K562 (cell line): ENCODE results near the gene RAVER2. TPM values are rescaled to one million over a fixed set of nuclear protein-coding genes. Genes with fewer than 3 reads are reported as not detected.

Source experiments
- ATAC-seq: fragments of 200-7000 bp; cut with Tn5 transposase; 3 replicates; pipeline ENCODE4 v1.9.1; 2020; ENCODE audit warnings: moderate library complexity
- BruUV-seq: library from RNA; stranded (reverse); fragments of 400-500 nt; replicated peaks from 2 replicates; lab custom pipeline; 2021; lab: Mats Ljungman, UMichigan
- CTCF ChIA-PET: fragments of 300-600 bp; formaldehyde crosslinking; extraction: SDS; loops from one replicate; lab custom pipeline; 2021; ENCODE audit warnings: low intra/inter-chr PET ratio; lab: Yijun Ruan, JAX
- POLR2A ChIA-PET: fragments of 300-600, 350-650 bp; sonication (Branson Sonifier 250); formaldehyde crosslinking; extraction: SDS; loops from one replicate; lab custom pipeline; 2021; ENCODE audit warnings: antibody characterized with exemption, inconsistent platforms; lab: Yijun Ruan, JAX
- DNase-seq, 4 experiments: peaks; one replicate each; pipeline versions ENCODE4 v3.0.0 to v3.0.0-alpha.2; 2011 to 2018; ENCODE audit warnings: low spot score in 3 of 4, mixed read lengths in 3 of 4; ENCODE audit errors: extremely low read depth in 1 of 4
- FAIRE-seq: peaks from 2 replicates; lab custom pipeline; 2011; peaks lifted over from hg19 to GRCh38; lab: Jason Lieb, UNC
- H2AFZ ChIP-seq: 2 replicates; pipeline ENCODE4 v1.6.0; 2011; ENCODE audit warnings: low read depth, low read length, control low read depth, inconsistent platforms
- H3K27ac ChIP-seq: fragments of 200-600 bp; 3 replicates; pipeline ENCODE4 v1.8.0; 2011; ENCODE audit warnings: low read depth, mild to moderate bottlenecking, control low read depth, inconsistent platforms, low read length, moderate library complexity, mixed read lengths; ENCODE audit errors: extremely low read depth
- H3K27me3 ChIP-seq, 2 experiments: fragments of 300-600 bp in 1 of 2; 2 replicates in 1 of 2; 3 replicates in 1 of 2; pipeline versions ENCODE4 v1.6.0 to v1.8.0; 2011; ENCODE audit warnings: inconsistent platforms in 2 of 2, low read length in 2 of 2, mild to moderate bottlenecking in 1 of 2, mixed read lengths in 1 of 2, moderate library complexity in 1 of 2; ENCODE audit not compliant: control insufficient read depth in 2 of 2, insufficient read depth in 2 of 2
- H3K36me3 ChIP-seq: fragments of 300-600 bp; 3 replicates; pipeline ENCODE4 v1.8.0; 2011; ENCODE audit warnings: mild to moderate bottlenecking, low read length, inconsistent platforms; ENCODE audit not compliant: control insufficient read depth, insufficient read depth
- H3K4me1 ChIP-seq, 2 experiments: fragments of 200-600 bp in 1 of 2; replicated peaks in 1 of 2; 2 replicates in 1 of 2; 3 replicates in 1 of 2; pipeline versions ENCODE4 v1.5.1 to v1.8.0; 2011; ENCODE audit warnings: inconsistent platforms in 2 of 2, low read length in 2 of 2, mild to moderate bottlenecking in 1 of 2, mixed read lengths in 1 of 2, moderate library complexity in 1 of 2; ENCODE audit not compliant: control insufficient read depth in 2 of 2, insufficient read depth in 2 of 2
- H3K4me2 ChIP-seq: 2 replicates; pipeline ENCODE4 v1.6.1; 2011; ENCODE audit warnings: low read length, control low read depth, inconsistent platforms, mixed read lengths; ENCODE audit not compliant: insufficient read depth
- H3K4me3 ChIP-seq: fragments of 200-600 bp; sonication (generic), shearing (Covaris generic); 2 replicates; pipeline ENCODE4 v1.5.1; 2016; ENCODE audit warnings: control low read depth, inconsistent platforms
- H3K79me2 ChIP-seq: fragments of 200-600 bp; 3 replicates; pipeline ENCODE4 v1.8.0; 2011; ENCODE audit warnings: low read length, inconsistent platforms; ENCODE audit not compliant: control insufficient read depth, insufficient read depth
- H3K9ac ChIP-seq, 2 experiments: 2 replicates each; pipeline versions ENCODE4 v1.6.0 to v1.6.1; 2011; ENCODE audit warnings: low read depth in 2 of 2, low read length in 2 of 2, control low read depth in 1 of 2, inconsistent platforms in 1 of 2, mild to moderate bottlenecking in 1 of 2, mixed read lengths in 1 of 2; ENCODE audit not compliant: insufficient read depth in 1 of 2
- H3K9me1 ChIP-seq: one replicate; pipeline ENCODE4 v1.6.0; 2011; ENCODE audit warnings: inconsistent platforms, mild to moderate bottlenecking, low read length, moderate library complexity; ENCODE audit not compliant: control insufficient read depth, insufficient read depth
- H3K9me3 ChIP-seq: replicated peaks from 2 replicates; pipeline ENCODE4 v1.5.1; 2011; ENCODE audit warnings: low read depth, low read length, inconsistent platforms; ENCODE audit not compliant: control insufficient read depth, insufficient read depth
- H4K20me1 ChIP-seq: replicated peaks from 2 replicates; pipeline ENCODE4 v1.6.1; 2011; ENCODE audit warnings: low read length, inconsistent platforms, mixed read lengths; ENCODE audit not compliant: control insufficient read depth, insufficient read depth
- CBX2 ChIP-seq: fragments of 200-600 bp; sonication (generic); IDR thresholded peaks from one replicate; pipeline ENCODE4 v1.6.1; 2012; ENCODE audit warnings: mild to moderate bottlenecking, low read length, inconsistent platforms; ENCODE audit not compliant: insufficient read depth, poor library complexity, severe bottlenecking
- KAT7 ChIP-seq: sonication (generic); formaldehyde crosslinking; IDR thresholded peaks from 2 replicates; pipeline ENCODE4 v1.8.0; 2022; ENCODE audit warnings: missing genetic modification reagents, mild to moderate bottlenecking, borderline replicate concordance
- MIER1 ChIP-seq: fragments of 450-650 bp; IDR thresholded peaks from 2 replicates; pipeline ENCODE4 v1.6.1; 2016; ENCODE audit warnings: antibody characterized with exemption, mild to moderate bottlenecking, low read depth
- MTA3 ChIP-seq: fragments of 450-650 bp; formaldehyde crosslinking; IDR thresholded peaks from 2 replicates; pipeline ENCODE4 v1.6.1; 2017; ENCODE audit warnings: mild to moderate bottlenecking, borderline replicate concordance
- NFIC ChIP-seq: fragments of 450-650 bp; IDR thresholded peaks from 2 replicates; pipeline ENCODE4 v1.6.1; 2017; ENCODE audit warnings: mild to moderate bottlenecking, inconsistent platforms
- NFYB ChIP-seq: IDR thresholded peaks from 2 replicates; pipeline ENCODE4 v1.6.1; 2011; ENCODE audit warnings: mild to moderate bottlenecking, moderate library complexity; ENCODE audit not compliant: insufficient read length; ENCODE audit errors: extremely low read depth
- NRF1 ChIP-seq, 2 experiments: fragments of 450-650 bp; IDR thresholded peaks in 1 of 2; conservative IDR thresholded peaks in 1 of 2; 2 replicates each; pipeline ENCODE4 v1.6.1; 2014; ENCODE audit warnings: mild to moderate bottlenecking in 2 of 2
- PTBP1 ChIP-seq: fragments of 200-400 bp; formaldehyde crosslinking; IDR thresholded peaks from 2 replicates; pipeline ENCODE4 v1.6.1; 2017; ENCODE audit warnings: low read depth, low read length
- PURB ChIP-seq: sonication (generic); formaldehyde crosslinking; IDR thresholded peaks from 2 replicates; pipeline ENCODE4 v1.9.0; 2021; ENCODE audit warnings: low read depth, mild to moderate bottlenecking, missing genetic modification reagents
- RBM17 ChIP-seq: fragments of 200-400 bp; formaldehyde crosslinking; IDR thresholded peaks from 2 replicates; pipeline ENCODE4 v1.6.1; 2017; ENCODE audit warnings: low read depth, mild to moderate bottlenecking, low read length, borderline replicate concordance
- RFX5 ChIP-seq: IDR thresholded peaks from 2 replicates; pipeline ENCODE4 v1.6.1; 2011; ENCODE audit warnings: low read depth, mild to moderate bottlenecking, improper control_type of control experiment, low read length
- SAFB ChIP-seq: fragments of 200-400 bp; formaldehyde crosslinking; IDR thresholded peaks from 2 replicates; pipeline ENCODE4 v1.6.1; 2017; ENCODE audit warnings: low read depth, low read length, borderline replicate concordance
- SLC30A9 ChIP-seq: fragments of 250-450 bp; sonication (Bioruptor Pico); IDR thresholded peaks from 2 replicates; pipeline ENCODE4 v1.8.0; 2022; ENCODE audit warnings: mild to moderate bottlenecking, moderate library complexity
- SMAD4 ChIP-seq: fragments of 250-450 bp; sonication (Bioruptor Pico); conservative IDR thresholded peaks from 2 replicates; pipeline ENCODE4 v1.8.0; 2021; ENCODE audit warnings: inconsistent platforms, mild to moderate bottlenecking, moderate library complexity
- SMC3 ChIP-seq: conservative IDR thresholded peaks from 2 replicates; pipeline ENCODE4 v1.6.1; 2011; ENCODE audit warnings: low read depth, low read length, improper control_type of control experiment; ENCODE audit not compliant: insufficient read depth
- SUPT5H ChIP-seq: fragments of 450-650 bp; IDR thresholded peaks from 2 replicates; pipeline ENCODE4 v1.6.1; 2016
- ZNF316 ChIP-seq: fragments of 450-650 bp; IDR thresholded peaks from 2 replicates; pipeline ENCODE4 v1.6.1; 2016
- ZNF695 ChIP-seq: fragments of 450-650 bp; formaldehyde crosslinking; IDR thresholded peaks from 2 replicates; pipeline ENCODE4 v1.4.0; 2020; ENCODE audit warnings: mild to moderate bottlenecking, moderate library complexity
- WGBS: fragments of 100-300 bp; shearing (Covaris generic); methylation state at CpG from one replicate; pipeline ENCODE4 v1.1.6; 2016; ENCODE audit warnings: low coverage, mixed read lengths; ENCODE audit not compliant: insufficient coverage; ENCODE audit errors: missing lambda C conversion rate; 5-methylcytosine and 5-hydroxymethylcytosine counted together
- in situ Hi-C: fragments of 300-500 bp; cut with MboI; formaldehyde crosslinking; loops from 4 replicates; pipeline ENCODE4 v1.15.0; 2018; ENCODE audit warnings: inconsistent platforms, mixed read lengths
- intact Hi-C: fragments of 100-400 bp; cut with micrococcal nuclease; formaldehyde crosslinking; loops from 2 replicates; pipeline ENCODE4 v1.14.2; 2022
- polyA plus RNA-seq, 8 experiments: library from polyadenylated mRNA; depleted of rRNA in 4 of 8; stranded (reverse) in 5 of 8; unstranded in 3 of 8; fragments of >200 nt; fragmentation: Nextera tagmentation in 2 of 8; fragmentation: Illumina TruSeq in 1 of 8; extraction: Ambion mirVana in 2 of 8; extraction: Trizol in 1 of 8; gene quantifications; 2 replicates each; pipeline versions ENCODE4 v1.2.1 to v1.2.3, GENCODE V29; 2011 to 2014; ENCODE audit warnings: inconsistent platforms in 1 of 8, missing spikeins in 1 of 8
- total RNA-seq, 7 experiments: library from RNA; depleted of rRNA in 6 of 7; stranded (reverse); fragments of >200 nt in 6 of 7; fragmentation: Illumina TruSeq in 2 of 7; extraction: Trizol in 2 of 7; gene quantifications; 2 replicates each; pipeline versions ENCODE4 v1.2.1 to v1.2.3, GENCODE V29; 2011 to 2021; ENCODE audit warnings: low replicate concordance in 1 of 7

RAVER2 gene
- total and polyA plus RNA-seq, 9 of the 15 experiments (the other 6 are each of a cell fraction or from before 2014, with no cell fraction given): 1.8 to 6.1 (median 4.4) TPM

GRCh38 chr1:64845831-64846425 lies 101.1 kb downstream of the RAVER2 start:
- Histone ChIP-seq H4K20me1 (no peaks in the 10 kb centered on the region), H3K9me1 (no peaks in the 10 kb centered on the region), H3K27me3 (no peaks in the 10 kb centered on the region), H3K27ac (no peak overlapping the region), H3K9me3 (no peaks in the 10 kb centered on the region), H3K4me3 (no peak overlapping the region), H3K36me3 (peaks cover 58% of the 10 kb centered on the region; the same call in 2 of the 3 replicates), H3K9ac (no peak overlapping the region; a peak in 1 of 4 replicates), H3K4me1 (no peaks in the 10 kb centered on the region), H2AFZ (no peak overlapping the region), H3K79me2 (no peaks in the 10 kb centered on the region), H3K4me2 (no peak overlapping the region)
- FAIRE-seq (no peak), ATAC-seq (no peak), DNase-seq (no peak)
- WGBS: 81% methylated on average over 13 of the region's 13 CpGs
- no TSS peak for BruUV-seq
- intact Hi-C loops: no loop called here
- ChIA-PET POLR2A (interaction anchor here (1.0 to 1.2 kb wide), 2 partner anchors 12 to 63 kb away, joined by 3 read pairs; no protein-coding TSS in a partner anchor), CTCF (no interaction called here)
- in situ Hi-C loops: no loop called here
- TF ChIP-seq NFYB (no peak), SMAD4 (CRISPR knock-in tag) (no peak), SLC30A9 (CRISPR knock-in tag) (no peak), NFIC (no peak), MIER1 (no peak), CBX2 (no peak), SMC3 (no peak), ZNF316 (no peak), KAT7 (CRISPR knock-in tag) (no peak), RFX5 (no peak), PTBP1 (no peak), SUPT5H (no peak), PURB (CRISPR knock-in tag) (no peak), NRF1 (conservative IDR thresholded peaks at IDR 0.05 in 1 of 2, IDR thresholded peaks at IDR 0.05 in 1 of 2) (no peak), SAFB (no peak), MTA3 (no peak), RBM17 (no peak), ZNF695 (CRISPR knock-in tag) (no peak)
